ENCODE data around the gene KCNJ16.

KCNJ16 gene

GRCh38 chr17:70123193-70123592, 48.2 kb downstream of the KCNJ16 start:
- no peak overlapping the region for H3K4me3 ChIP-seq (ENCODE audit: low read length)
- TF ChIP-seq CTCF (conservative IDR thresholded peaks at IDR 0.05; ENCODE audit: low read length): no peak
- no peak for DNase-seq (ENCODE audit: low read depth)

- H3K4me3 ChIP-seq (ENCODE audit: low read length): no peak overlapping the region
- DNase-seq (ENCODE audit: low read depth): no peak
- no peak for TF ChIP-seq CTCF (conservative IDR thresholded peaks at IDR 0.05; ENCODE audit: low read length)
These were observed 49.7 kb downstream of the KCNJ16 start for GRCh38 chr17:70124723-70125122.

GRCh38 chr17:70127221-70127873, 52.3 kb downstream of the KCNJ16 start:
- no peak for DNase-seq (ENCODE audit: low read depth)
- TF ChIP-seq CTCF (conservative IDR thresholded peaks at IDR 0.05; ENCODE audit: low read length): no peak
- no peak overlapping the region for H3K4me3 ChIP-seq (ENCODE audit: low read length)

GRCh38 chr17:70128727-70129238, 53.8 kb downstream of the KCNJ16 start:
- no peak overlapping the region for H3K4me3 ChIP-seq (ENCODE audit: low read length)
- DNase-seq (ENCODE audit: low read depth): no peak
- no peak for TF ChIP-seq CTCF (conservative IDR thresholded peaks at IDR 0.05; ENCODE audit: low read length)

GRCh38 chr17:70130289-70130688, 55.3 kb downstream of the KCNJ16 start:
- TF ChIP-seq CTCF (conservative IDR thresholded peaks at IDR 0.05; ENCODE audit: low read length): no peak
- no peak for DNase-seq (ENCODE audit: low read depth)
- H3K4me3 ChIP-seq (ENCODE audit: low read length): no peak overlapping the region

GRCh38 chr17:70132505-70132904, 57.5 kb downstream of the KCNJ16 start:
- no peak overlapping the region for H3K4me3 ChIP-seq (ENCODE audit: low read length)
- DNase-seq (ENCODE audit: low read depth): no peak
- TF ChIP-seq CTCF (conservative IDR thresholded peaks at IDR 0.05; ENCODE audit: low read length): no peak

GRCh38 chr17:70134042-70134441, 59.0 kb downstream of the KCNJ16 start:
- no peak for TF ChIP-seq CTCF (conservative IDR thresholded peaks at IDR 0.05; ENCODE audit: low read length)
- no peak overlapping the region for H3K4me3 ChIP-seq (ENCODE audit: low read length)
- no peak for DNase-seq (ENCODE audit: low read depth)
